Glutamatergic neuron (in vitro differentiated cells): ENCODE results near the gene ABCC11. TPM values are rescaled to one million over a fixed set of nuclear protein-coding genes. Genes with fewer than 3 reads are reported as not detected.

Experiments
- DNase-seq: peaks from one replicate; pipeline ENCODE4 v3.0.0; 2022
- H3K27ac Mint-ChIP-seq: one replicate; pipeline ENCODE4 v1.8.0; 2020; ENCODE audit warnings: mild to moderate bottlenecking, mixed read lengths, inconsistent platforms; ENCODE audit not compliant: unreplicated experiment
- H3K27me3 Mint-ChIP-seq: one replicate; pipeline ENCODE4 v1.8.0; 2020; ENCODE audit warnings: mild to moderate bottlenecking, moderate library complexity, mixed read lengths, inconsistent platforms; ENCODE audit not compliant: unreplicated experiment
- H3K36me3 Mint-ChIP-seq: one replicate; pipeline ENCODE4 v1.8.0; 2020; ENCODE audit warnings: mild to moderate bottlenecking, mixed read lengths, inconsistent platforms; ENCODE audit not compliant: unreplicated experiment
- H3K4me1 Mint-ChIP-seq: one replicate; pipeline ENCODE4 v1.8.0; 2020; ENCODE audit warnings: mild to moderate bottlenecking, low read depth, mixed read lengths, inconsistent platforms; ENCODE audit not compliant: unreplicated experiment
- H3K4me3 Mint-ChIP-seq: one replicate; pipeline ENCODE4 v1.8.0; 2020; ENCODE audit warnings: mild to moderate bottlenecking, mixed read lengths, inconsistent platforms; ENCODE audit not compliant: unreplicated experiment
- H3K9me3 Mint-ChIP-seq: one replicate; pipeline ENCODE4 v1.8.0; 2020; ENCODE audit warnings: mild to moderate bottlenecking, moderate library complexity, mixed read lengths, inconsistent platforms; ENCODE audit not compliant: unreplicated experiment
- total RNA-seq: library from RNA; stranded (reverse); fragmentation: NEBNext Ultra II Directional; extraction: Animal tissue kit (Norgen Biotek cat#: 25700); gene quantifications from one replicate; pipeline ENCODE4 v1.2.1, GENCODE V29; 2021; ENCODE audit not compliant: unreplicated experiment
- TF ChIP-seq, protein P1 (sequence below): fragments of 200-600 bp; sonication (generic); IDR thresholded peaks from one replicate; pipeline ENCODE4 v1.5.0; 2021; ENCODE audit not compliant: partially characterized antibody, unreplicated experiment

The ABCC11 gene
- total RNA-seq, 1 donor from 2014 or later = not detected

DNA sequence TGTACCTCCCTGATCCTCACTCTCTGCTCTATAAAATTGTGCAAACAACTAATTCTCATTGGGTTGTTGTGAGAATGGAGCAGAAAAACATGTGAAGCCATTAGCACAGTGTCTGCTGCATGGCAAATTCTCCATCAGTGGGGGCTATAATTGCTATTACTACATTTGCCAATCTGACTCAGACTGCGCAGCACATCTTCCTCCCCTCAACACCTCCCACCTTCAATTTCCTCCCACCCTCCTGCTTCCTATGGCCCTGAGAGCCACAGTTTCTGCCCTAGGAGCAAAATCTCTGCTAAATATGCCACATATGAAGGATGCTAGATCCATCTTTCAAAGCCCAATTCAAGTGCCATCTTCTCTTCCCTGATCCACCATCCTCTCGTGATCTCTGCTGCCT, 128.5 kb downstream of the ABCC11 start:
- Mint-ChIP-seq H3K9me3 (peaks cover 2% of the 10 kb centered on the region), H3K4me3 (no peak overlapping the region), H3K4me1 (peaks cover 1% of the 10 kb centered on the region), H3K36me3 (no peaks in the 10 kb centered on the region), H3K27me3 (peaks cover 5% of the 10 kb centered on the region), H3K27ac (no peak overlapping the region)
- TF ChIP-seq, protein P1, sequence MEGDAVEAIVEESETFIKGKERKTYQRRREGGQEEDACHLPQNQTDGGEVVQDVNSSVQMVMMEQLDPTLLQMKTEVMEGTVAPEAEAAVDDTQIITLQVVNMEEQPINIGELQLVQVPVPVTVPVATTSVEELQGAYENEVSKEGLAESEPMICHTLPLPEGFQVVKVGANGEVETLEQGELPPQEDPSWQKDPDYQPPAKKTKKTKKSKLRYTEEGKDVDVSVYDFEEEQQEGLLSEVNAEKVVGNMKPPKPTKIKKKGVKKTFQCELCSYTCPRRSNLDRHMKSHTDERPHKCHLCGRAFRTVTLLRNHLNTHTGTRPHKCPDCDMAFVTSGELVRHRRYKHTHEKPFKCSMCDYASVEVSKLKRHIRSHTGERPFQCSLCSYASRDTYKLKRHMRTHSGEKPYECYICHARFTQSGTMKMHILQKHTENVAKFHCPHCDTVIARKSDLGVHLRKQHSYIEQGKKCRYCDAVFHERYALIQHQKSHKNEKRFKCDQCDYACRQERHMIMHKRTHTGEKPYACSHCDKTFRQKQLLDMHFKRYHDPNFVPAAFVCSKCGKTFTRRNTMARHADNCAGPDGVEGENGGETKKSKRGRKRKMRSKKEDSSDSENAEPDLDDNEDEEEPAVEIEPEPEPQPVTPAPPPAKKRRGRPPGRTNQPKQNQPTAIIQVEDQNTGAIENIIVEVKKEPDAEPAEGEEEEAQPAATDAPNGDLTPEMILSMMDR = no peak
- no peak for DNase-seq

DNA sequence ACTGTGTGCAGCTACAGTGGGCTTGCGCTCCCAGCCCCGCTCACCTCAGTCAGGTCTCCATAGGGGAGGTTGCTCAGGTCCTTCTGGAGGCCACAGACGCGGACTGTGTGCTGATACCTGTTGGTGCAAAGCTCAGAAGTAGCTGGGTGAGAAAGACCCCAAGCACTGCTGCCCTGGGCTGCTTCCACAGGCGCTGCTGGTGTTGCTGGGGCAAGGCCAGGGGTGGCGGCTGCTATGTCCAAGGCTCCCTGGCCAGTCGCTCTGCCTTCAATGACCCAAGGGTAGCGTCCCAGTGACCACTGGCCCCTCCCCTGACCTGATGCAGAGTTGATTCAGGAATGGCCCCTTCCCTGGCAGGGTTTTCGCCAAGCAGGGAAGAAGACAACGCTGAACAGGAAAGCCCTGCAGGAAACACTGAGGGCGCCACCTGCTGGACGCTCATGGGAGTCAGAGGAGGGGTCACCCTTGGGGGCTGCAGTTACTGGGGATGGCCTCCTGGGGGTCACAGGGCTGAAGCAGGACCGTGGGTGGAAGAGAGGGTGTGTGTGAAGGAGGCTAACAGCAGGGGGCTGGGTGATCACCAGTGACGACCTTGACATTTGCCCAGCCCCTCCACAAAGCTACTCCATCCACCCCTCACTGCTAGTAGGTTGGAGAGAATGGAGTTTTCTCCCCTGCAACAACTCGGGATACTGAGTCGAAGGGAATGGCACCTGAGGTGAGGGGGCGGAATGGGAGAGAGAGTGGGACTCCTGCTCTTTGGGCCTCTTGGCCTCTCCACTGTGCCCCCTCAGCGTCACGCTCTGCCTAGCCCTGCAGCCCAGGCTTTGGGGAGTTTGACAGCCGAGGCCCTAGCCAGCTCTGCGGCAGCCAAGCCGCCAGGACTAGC, 129.9 kb downstream of the ABCC11 start:
- Mint-ChIP-seq H3K4me1 (peaks cover 1% of the 10 kb centered on the region), H3K27me3 (peaks cover 5% of the 10 kb centered on the region), H3K27ac (no peak overlapping the region), H3K4me3 (no peak overlapping the region), H3K36me3 (no peaks in the 10 kb centered on the region), H3K9me3 (peaks cover 2% of the 10 kb centered on the region)
- TF ChIP-seq, protein P1 = peak; percentile 99
- peak; percentile 93 for DNase-seq

Other genes with a start within 250 kb of the ABCC11 start
- not detected for gene ABCC12, start 91.5 kb downstream of the ABCC11 start, total RNA-seq
- gene LONP2, start 3.2 kb downstream of the ABCC11 start, total RNA-seq = 57.3 TPM
- gene SIAH1, start 137.9 kb upstream of the ABCC11 start, total RNA-seq = 46.7 TPM